K562 (cell line): Measurements from ENCODE around the gene FBXO11. TPM values are rescaled to one million over a fixed set of nuclear protein-coding genes. Genes with fewer than 3 reads are reported as not detected.

Source experiments
- ATAC-seq: fragments of 200-7000 bp; cut with Tn5 transposase; 3 replicates; pipeline ENCODE4 v1.9.1; 2020; ENCODE audit warnings: moderate library complexity
- BruUV-seq: library from RNA; stranded (reverse); fragments of 400-500 nt; replicated peaks from 2 replicates; lab custom pipeline; 2021; lab: Mats Ljungman, UMichigan
- CTCF ChIA-PET: fragments of 300-600 bp; formaldehyde crosslinking; extraction: SDS; loops from one replicate; lab custom pipeline; 2021; ENCODE audit warnings: low intra/inter-chr PET ratio; lab: Yijun Ruan, JAX
- POLR2A ChIA-PET: fragments of 300-600, 350-650 bp; sonication (Branson Sonifier 250); formaldehyde crosslinking; extraction: SDS; loops from one replicate; lab custom pipeline; 2021; ENCODE audit warnings: antibody characterized with exemption, inconsistent platforms; lab: Yijun Ruan, JAX
- DNase-seq, 4 experiments: peaks; one replicate each; pipeline versions ENCODE4 v3.0.0 to v3.0.0-alpha.2; 2011 to 2018; ENCODE audit warnings: low spot score in 3 of 4, mixed read lengths in 3 of 4; ENCODE audit errors: extremely low read depth in 1 of 4
- FAIRE-seq: peaks from 2 replicates; lab custom pipeline; 2011; peaks lifted over from hg19 to GRCh38; lab: Jason Lieb, UNC
- H2AFZ ChIP-seq: 2 replicates; pipeline ENCODE4 v1.6.0; 2011; ENCODE audit warnings: low read depth, low read length, control low read depth, inconsistent platforms
- H3K27ac ChIP-seq: fragments of 200-600 bp; 3 replicates; pipeline ENCODE4 v1.8.0; 2011; ENCODE audit warnings: low read depth, mild to moderate bottlenecking, control low read depth, inconsistent platforms, low read length, moderate library complexity, mixed read lengths; ENCODE audit errors: extremely low read depth
- H3K27me3 ChIP-seq, 2 experiments: fragments of 300-600 bp in 1 of 2; 2 replicates in 1 of 2; 3 replicates in 1 of 2; pipeline versions ENCODE4 v1.6.0 to v1.8.0; 2011; ENCODE audit warnings: inconsistent platforms in 2 of 2, low read length in 2 of 2, mild to moderate bottlenecking in 1 of 2, mixed read lengths in 1 of 2, moderate library complexity in 1 of 2; ENCODE audit not compliant: control insufficient read depth in 2 of 2, insufficient read depth in 2 of 2
- H3K36me3 ChIP-seq: fragments of 300-600 bp; 3 replicates; pipeline ENCODE4 v1.8.0; 2011; ENCODE audit warnings: mild to moderate bottlenecking, low read length, inconsistent platforms; ENCODE audit not compliant: control insufficient read depth, insufficient read depth
- H3K4me1 ChIP-seq, 2 experiments: fragments of 200-600 bp in 1 of 2; replicated peaks in 1 of 2; 2 replicates in 1 of 2; 3 replicates in 1 of 2; pipeline versions ENCODE4 v1.5.1 to v1.8.0; 2011; ENCODE audit warnings: inconsistent platforms in 2 of 2, low read length in 2 of 2, mild to moderate bottlenecking in 1 of 2, mixed read lengths in 1 of 2, moderate library complexity in 1 of 2; ENCODE audit not compliant: control insufficient read depth in 2 of 2, insufficient read depth in 2 of 2
- H3K4me2 ChIP-seq: 2 replicates; pipeline ENCODE4 v1.6.1; 2011; ENCODE audit warnings: low read length, control low read depth, inconsistent platforms, mixed read lengths; ENCODE audit not compliant: insufficient read depth
- H3K4me3 ChIP-seq: fragments of 200-600 bp; sonication (generic), shearing (Covaris generic); 2 replicates; pipeline ENCODE4 v1.5.1; 2016; ENCODE audit warnings: control low read depth, inconsistent platforms
- H3K79me2 ChIP-seq: fragments of 200-600 bp; 3 replicates; pipeline ENCODE4 v1.8.0; 2011; ENCODE audit warnings: low read length, inconsistent platforms; ENCODE audit not compliant: control insufficient read depth, insufficient read depth
- H3K9ac ChIP-seq, 2 experiments: 2 replicates each; pipeline versions ENCODE4 v1.6.0 to v1.6.1; 2011; ENCODE audit warnings: low read depth in 2 of 2, low read length in 2 of 2, control low read depth in 1 of 2, inconsistent platforms in 1 of 2, mild to moderate bottlenecking in 1 of 2, mixed read lengths in 1 of 2; ENCODE audit not compliant: insufficient read depth in 1 of 2
- H3K9me1 ChIP-seq: one replicate; pipeline ENCODE4 v1.6.0; 2011; ENCODE audit warnings: inconsistent platforms, mild to moderate bottlenecking, low read length, moderate library complexity; ENCODE audit not compliant: control insufficient read depth, insufficient read depth
- H3K9me3 ChIP-seq: replicated peaks from 2 replicates; pipeline ENCODE4 v1.5.1; 2011; ENCODE audit warnings: low read depth, low read length, inconsistent platforms; ENCODE audit not compliant: control insufficient read depth, insufficient read depth
- H4K20me1 ChIP-seq: replicated peaks from 2 replicates; pipeline ENCODE4 v1.6.1; 2011; ENCODE audit warnings: low read length, inconsistent platforms, mixed read lengths; ENCODE audit not compliant: control insufficient read depth, insufficient read depth
- EWSR1 ChIP-seq: fragments of 450-650 bp; IDR thresholded peaks from 2 replicates; pipeline ENCODE4 v1.6.1; 2018; ENCODE audit warnings: borderline replicate concordance, mild to moderate bottlenecking, low read depth, moderate library complexity; ENCODE audit not compliant: partially characterized antibody
- FOXK2 ChIP-seq, 2 experiments: fragments of 450-650 bp; IDR thresholded peaks in 1 of 2; conservative IDR thresholded peaks in 1 of 2; 2 replicates each; pipeline ENCODE4 v1.6.1; 2016; ENCODE audit warnings: low read depth in 2 of 2, mild to moderate bottlenecking in 1 of 2
- HNRNPL ChIP-seq: fragments of 200-400 bp; formaldehyde crosslinking; IDR thresholded peaks from 2 replicates; pipeline ENCODE4 v1.6.1; 2017; ENCODE audit warnings: low read depth, mild to moderate bottlenecking, low read length
- THRA ChIP-seq: fragments of 450-650 bp; IDR thresholded peaks from 2 replicates; pipeline ENCODE4 v1.6.1; 2017; ENCODE audit warnings: mild to moderate bottlenecking, moderate library complexity
- TSC22D4 ChIP-seq: fragments of 450-650 bp; IDR thresholded peaks from 2 replicates; pipeline ENCODE4 v1.6.1; 2016; ENCODE audit warnings: missing genetic modification characterization, missing biosample characterization, control low read depth
- ZNF134 ChIP-seq: fragments of 250-450 bp; sonication (Bioruptor Pico); conservative IDR thresholded peaks from 2 replicates; pipeline ENCODE4 v1.4.0; 2020
- ZNF707 ChIP-seq: fragments of 250-450 bp; sonication (Bioruptor Pico); conservative IDR thresholded peaks from 2 replicates; pipeline ENCODE4 v1.8.0; 2022; ENCODE audit warnings: inconsistent platforms, mild to moderate bottlenecking, moderate library complexity
- WGBS: fragments of 100-300 bp; shearing (Covaris generic); methylation state at CpG from one replicate; pipeline ENCODE4 v1.1.6; 2016; ENCODE audit warnings: low coverage, mixed read lengths; ENCODE audit not compliant: insufficient coverage; ENCODE audit errors: missing lambda C conversion rate; 5-methylcytosine and 5-hydroxymethylcytosine counted together
- in situ Hi-C: fragments of 300-500 bp; cut with MboI; formaldehyde crosslinking; loops from 4 replicates; pipeline ENCODE4 v1.15.0; 2018; ENCODE audit warnings: inconsistent platforms, mixed read lengths
- intact Hi-C: fragments of 100-400 bp; cut with micrococcal nuclease; formaldehyde crosslinking; loops from 2 replicates; pipeline ENCODE4 v1.14.2; 2022
- polyA plus RNA-seq, 8 experiments: library from polyadenylated mRNA; depleted of rRNA in 4 of 8; stranded (reverse) in 5 of 8; unstranded in 3 of 8; fragments of >200 nt; fragmentation: Nextera tagmentation in 2 of 8; fragmentation: Illumina TruSeq in 1 of 8; extraction: Ambion mirVana in 2 of 8; extraction: Trizol in 1 of 8; gene quantifications; 2 replicates each; pipeline versions ENCODE4 v1.2.1 to v1.2.3, GENCODE V29; 2011 to 2014; ENCODE audit warnings: inconsistent platforms in 1 of 8, missing spikeins in 1 of 8
- total RNA-seq, 7 experiments: library from RNA; depleted of rRNA in 6 of 7; stranded (reverse); fragments of >200 nt in 6 of 7; fragmentation: Illumina TruSeq in 2 of 7; extraction: Trizol in 2 of 7; gene quantifications; 2 replicates each; pipeline versions ENCODE4 v1.2.1 to v1.2.3, GENCODE V29; 2011 to 2021; ENCODE audit warnings: low replicate concordance in 1 of 7
- TF ChIP-seq, protein P1 (sequence below): fragments of 250-450 bp; sonication (Bioruptor Pico); IDR thresholded peaks from 2 replicates; pipeline ENCODE4 v1.4.0; 2020; ENCODE audit warnings: mild to moderate bottlenecking, moderate library complexity, borderline replicate concordance

Gene FBXO11
- total and polyA plus RNA-seq, 9 of the 15 experiments (the other 6 are each of a cell fraction or from before 2014, with no cell fraction given): 8.8 to 44.5 (median 24.1) TPM

GRCh38 chr2:47890711-47891368, 15.5 kb downstream of the FBXO11 start:
- no peak for FAIRE-seq
- BruUV-seq: no TSS peak
- peaks cover 8% of the 10 kb centered on the region; the same call in 1 of the 2 replicates for H4K20me1 ChIP-seq

GRCh38 chr2:47888581-47889280, 17.6 kb downstream of the FBXO11 start:
- H3K9ac ChIP-seq: no peak overlapping the region
- peaks cover 96% of the 10 kb centered on the region for H3K79me2 ChIP-seq
- in situ Hi-C loops: no loop called here
- no peak overlapping the region for H3K4me3 ChIP-seq
- ChIA-PET POLR2A (interaction anchor here (0.7 to 3.0 kb wide), 5 partner anchors 12 to 555 kb away, joined by 3 to 18 read pairs (median 3); no protein-coding TSS in a partner anchor), CTCF (no interaction called here)
- DNase-seq (no peak), FAIRE-seq (no peak), ATAC-seq (0 out of 3 replicates have a peak, but pooled peaks have one; percentile 34)
- H3K9me3 ChIP-seq: no peaks in the 10 kb centered on the region
- intact Hi-C loops: no loop called here
- no peak overlapping the region for H2AFZ ChIP-seq
- H3K4me1 ChIP-seq: peaks cover 0 to 7% of the 10 kb centered on the region in 2 experiments; a peak in 2 of 5 replicates
- H4K20me1 ChIP-seq: peaks cover 4% of the 10 kb centered on the region; the same call in 1 of the 2 replicates
- H3K27me3 ChIP-seq: no peaks in the 10 kb centered on the region
- no TSS peak for BruUV-seq
- no peak overlapping the region for H3K27ac ChIP-seq
- H3K36me3 ChIP-seq: peaks cover 20% of the 10 kb centered on the region
- WGBS: 78% methylated on average over 2 of the region's 2 CpGs
- H3K4me2 ChIP-seq: no peak overlapping the region
- no peaks in the 10 kb centered on the region for H3K9me1 ChIP-seq
- TF ChIP-seq, protein P1, sequence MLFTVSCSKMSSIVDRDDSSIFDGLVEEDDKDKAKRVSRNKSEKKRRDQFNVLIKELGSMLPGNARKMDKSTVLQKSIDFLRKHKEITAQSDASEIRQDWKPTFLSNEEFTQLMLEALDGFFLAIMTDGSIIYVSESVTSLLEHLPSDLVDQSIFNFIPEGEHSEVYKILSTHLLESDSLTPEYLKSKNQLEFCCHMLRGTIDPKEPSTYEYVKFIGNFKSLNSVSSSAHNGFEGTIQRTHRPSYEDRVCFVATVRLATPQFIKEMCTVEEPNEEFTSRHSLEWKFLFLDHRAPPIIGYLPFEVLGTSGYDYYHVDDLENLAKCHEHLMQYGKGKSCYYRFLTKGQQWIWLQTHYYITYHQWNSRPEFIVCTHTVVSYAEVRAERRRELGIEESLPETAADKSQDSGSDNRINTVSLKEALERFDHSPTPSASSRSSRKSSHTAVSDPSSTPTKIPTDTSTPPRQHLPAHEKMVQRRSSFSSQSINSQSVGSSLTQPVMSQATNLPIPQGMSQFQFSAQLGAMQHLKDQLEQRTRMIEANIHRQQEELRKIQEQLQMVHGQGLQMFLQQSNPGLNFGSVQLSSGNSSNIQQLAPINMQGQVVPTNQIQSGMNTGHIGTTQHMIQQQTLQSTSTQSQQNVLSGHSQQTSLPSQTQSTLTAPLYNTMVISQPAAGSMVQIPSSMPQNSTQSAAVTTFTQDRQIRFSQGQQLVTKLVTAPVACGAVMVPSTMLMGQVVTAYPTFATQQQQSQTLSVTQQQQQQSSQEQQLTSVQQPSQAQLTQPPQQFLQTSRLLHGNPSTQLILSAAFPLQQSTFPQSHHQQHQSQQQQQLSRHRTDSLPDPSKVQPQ (CRISPR knock-in tag): no peak
- TF ChIP-seq HNRNPL (no peak), ZNF134 (no peak), FOXK2 (conservative IDR thresholded peaks at IDR 0.05 in 1 of 2, IDR thresholded peaks at IDR 0.05 in 1 of 2; ENCODE audit: low read depth in 2 of 2) (no peak), EWSR1 (no peak), THRA (no peak), ZNF707 (CRISPR knock-in tag) (no peak)

More at GRCh38 chr2:47890711-47891368, 15.5 kb downstream of the FBXO11 start:
- no peaks in the 10 kb centered on the region for H3K9me3 ChIP-seq
- TF ChIP-seq TSC22D4 (tag): no peak
- DNase-seq (no peak), ATAC-seq (no peak)
- no peak overlapping the region for H3K27ac ChIP-seq
- H3K36me3 ChIP-seq: peaks cover 20% of the 10 kb centered on the region; the same call in 2 of the 3 replicates
- H3K79me2 ChIP-seq: peaks cover 98% of the 10 kb centered on the region
- H3K4me2 ChIP-seq: no peak overlapping the region
- H2AFZ ChIP-seq: no peak overlapping the region
- in situ Hi-C loops: no loop called here
- ChIA-PET CTCF (no interaction called here), POLR2A (interaction anchor here (1.1 to 3.0 kb wide), 3 partner anchors 8 to 16 kb away, joined by 3 to 18 read pairs (median 8); no protein-coding TSS in a partner anchor)
- intact Hi-C loops: no loop called here
- no peak overlapping the region for H3K9ac ChIP-seq
- WGBS: 93% methylated on average over 10 of the region's 10 CpGs
- peaks cover 0 to 16% of the 10 kb centered on the region in 2 experiments; a peak in 2 of 5 replicates for H3K4me1 ChIP-seq
- H3K9me1 ChIP-seq: no peaks in the 10 kb centered on the region
- H3K27me3 ChIP-seq: no peaks in the 10 kb centered on the region
- H3K4me3 ChIP-seq: no peak overlapping the region
